NCI-H82 (cell line): Measurements from ENCODE around the gene GTF2F2.
"Not testable (repeated sequence)": the region's sequence is repeated elsewhere in the genome, so short reads cannot be mapped to it uniquely, and the experiment has no call there.

Experiments used
- DNase-seq: peaks from one replicate; lab custom pipeline; 2025; lab: John Stamatoyannopoulos, UW

GTF2F2 gene

GRCh38 chr13:45249662-45250061, 129.4 kb downstream of the GTF2F2 start:
- DNase-seq, result peak; percentile 16

DNA sequence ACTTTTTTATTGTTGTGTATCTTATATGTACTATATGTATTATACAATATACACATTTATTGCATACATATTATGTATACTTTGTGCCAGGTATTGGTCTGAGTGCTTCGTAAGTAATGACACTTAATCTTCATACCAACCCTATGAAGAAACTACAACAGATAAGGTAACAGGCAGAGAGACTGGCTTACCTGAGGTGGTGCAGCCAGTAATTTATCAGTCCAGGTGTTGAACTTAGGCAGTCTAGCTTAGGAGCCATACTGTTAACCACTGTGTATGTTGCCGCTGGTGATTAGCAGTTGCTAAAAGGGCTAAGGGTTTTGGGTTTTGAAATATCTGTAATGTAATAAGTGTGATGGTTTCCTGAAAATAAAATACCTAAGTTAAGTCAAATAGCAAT, 134.1 kb downstream of the GTF2F2 start:
- DNase-seq, result no peak

GRCh38 chr13:45255247-45255987, 135.1 kb downstream of the GTF2F2 start:
- no peak for DNase-seq

GRCh38 chr13:45256254-45256653, 135.9 kb downstream of the GTF2F2 start:
- DNase-seq, result no peak

- no peak for DNase-seq
Observed at GRCh38 chr13:45257638-45258333, 137.5 kb downstream of the GTF2F2 start.

DNA sequence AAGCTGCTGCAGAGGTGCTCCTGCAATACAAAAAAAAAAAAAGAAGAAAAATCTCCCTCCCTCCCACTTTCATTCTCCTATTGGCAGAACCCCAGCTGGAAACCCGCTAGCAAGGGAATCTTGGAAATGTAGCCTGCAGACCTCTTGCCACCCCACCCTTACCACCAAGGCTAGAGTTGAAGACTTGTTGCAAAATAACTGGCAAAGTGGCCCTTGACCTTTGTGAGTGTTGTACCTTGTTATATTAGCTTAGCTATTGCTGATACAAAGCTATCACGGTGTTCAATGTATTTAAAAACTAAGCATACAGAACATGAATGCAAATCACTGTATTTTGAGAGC, 138.0 kb downstream of the GTF2F2 start:
- DNase-seq, result no peak

GRCh38 chr13:45267215-45267614, 146.9 kb downstream of the GTF2F2 start:
- DNase-seq, result no peak

- no peak for DNase-seq
Observed at GRCh38 chr13:45269204-45269603, 148.9 kb downstream of the GTF2F2 start.

DNA sequence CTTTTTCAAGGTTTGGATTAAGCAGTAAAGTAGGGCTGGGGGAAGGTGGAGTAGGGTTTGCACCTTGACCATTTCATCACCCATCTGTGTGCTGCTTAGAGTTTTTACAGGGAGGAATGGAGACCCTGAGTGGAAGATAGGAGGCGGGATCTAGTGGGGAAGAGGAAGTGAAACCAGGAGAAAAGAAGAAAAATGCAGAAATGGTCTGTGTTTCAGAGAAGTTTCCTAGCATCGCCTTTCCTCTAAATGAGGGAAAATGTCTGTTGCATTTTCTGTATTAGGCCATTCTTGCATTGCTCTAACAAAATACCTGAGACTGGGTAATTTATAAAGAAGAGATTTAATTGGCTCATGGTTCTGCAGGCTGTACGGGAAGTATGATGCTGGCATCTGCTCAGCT, 156.6 kb downstream of the GTF2F2 start:
- DNase-seq, result no peak

- DNase-seq, result no peak
Observed at GRCh38 chr13:45278096-45278645, 157.9 kb downstream of the GTF2F2 start.

DNA sequence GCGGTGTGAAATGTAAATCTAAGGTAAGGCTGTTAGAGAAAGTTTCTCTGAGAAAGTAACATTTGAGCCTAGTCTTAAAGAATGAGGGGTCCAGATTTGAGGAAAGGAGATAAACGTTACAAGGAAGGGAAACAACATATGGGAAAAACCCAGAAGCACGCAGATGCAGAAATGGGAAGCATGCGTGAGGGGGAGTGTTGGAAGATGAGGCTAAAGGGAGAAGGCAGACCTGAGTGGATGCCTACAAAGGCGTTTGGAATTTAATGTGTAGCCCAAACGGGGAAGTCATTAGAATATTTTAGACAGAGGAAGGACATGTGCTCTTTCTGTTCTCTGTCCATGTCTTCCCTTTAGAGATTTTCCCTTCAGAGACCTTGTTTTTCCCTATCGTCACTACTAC, 159.7 kb downstream of the GTF2F2 start:
- DNase-seq, result no peak

GRCh38 chr13:45280751-45281634, 160.7 kb downstream of the GTF2F2 start:
- peak; percentile 79 for DNase-seq

DNA sequence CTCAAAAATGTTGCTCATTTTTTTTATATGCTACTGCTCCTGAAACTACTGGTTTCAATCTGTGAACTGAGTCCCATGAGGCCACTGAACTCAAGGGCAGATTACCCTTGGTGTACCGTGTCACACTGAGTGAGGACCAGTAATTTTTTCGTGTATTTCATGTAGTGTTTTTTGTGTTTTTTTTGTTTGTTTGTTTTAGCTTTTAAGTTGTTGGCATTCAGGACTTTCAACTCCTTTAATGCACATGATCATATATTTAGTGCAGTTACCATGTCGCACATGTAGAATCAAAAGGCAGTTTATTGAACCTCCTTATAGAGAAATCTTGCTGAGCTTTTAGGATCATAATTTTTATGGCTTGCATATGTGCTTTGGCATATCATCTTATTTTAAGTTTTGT, 162.7 kb downstream of the GTF2F2 start:
- no peak for DNase-seq

DNA sequence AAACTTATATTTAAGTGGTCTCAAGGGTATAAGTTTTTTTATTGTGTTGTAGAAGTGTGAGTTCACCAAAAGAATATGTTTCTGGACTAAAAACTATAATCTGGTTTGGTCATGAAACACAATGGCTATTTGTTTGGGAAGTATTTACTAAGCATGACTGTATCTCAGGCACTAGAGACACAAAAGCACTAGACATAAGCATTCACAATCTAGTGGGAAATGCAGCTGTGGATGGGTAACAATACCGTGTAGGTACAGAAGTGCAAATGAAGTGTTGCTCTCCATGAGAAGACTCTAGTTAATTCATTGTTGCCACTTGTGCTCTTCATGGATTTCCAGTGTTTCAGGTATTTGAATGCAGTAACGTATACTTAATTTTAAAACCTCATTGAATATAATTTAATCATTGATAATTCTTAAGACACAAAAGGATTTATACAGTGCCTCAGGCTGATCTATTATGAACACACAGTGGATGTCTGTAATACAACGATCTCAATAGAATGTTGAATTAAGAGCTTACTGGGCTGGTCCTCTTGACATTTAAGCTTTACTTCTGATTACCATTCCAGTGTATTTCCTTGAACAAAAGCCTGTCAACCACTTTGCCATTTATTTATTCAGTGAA, 169.7 kb downstream of the GTF2F2 start:
- no peak for DNase-seq

DNA sequence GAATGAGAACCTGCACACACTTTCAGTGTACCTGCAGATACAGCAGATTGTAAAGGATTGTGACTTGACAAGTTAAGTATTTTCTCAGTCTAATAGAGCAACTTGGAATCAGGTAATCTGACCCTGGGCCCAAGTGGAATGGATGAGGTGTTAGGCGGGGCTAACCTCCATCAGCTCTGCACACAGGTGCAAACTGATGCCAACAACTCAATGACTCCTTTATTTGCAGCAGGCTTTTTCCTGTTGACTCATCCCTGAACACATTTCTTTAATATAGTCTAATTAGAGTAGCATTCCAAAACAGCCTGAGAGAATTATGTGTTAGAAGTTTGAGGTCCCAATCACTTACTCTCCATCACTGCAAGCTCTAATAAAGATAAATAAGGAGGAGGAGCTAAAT, 171.9 kb downstream of the GTF2F2 start:
- no peak for DNase-seq

GRCh38 chr13:45295536-45295935, 175.2 kb downstream of the GTF2F2 start:
- DNase-seq, result no peak

DNA sequence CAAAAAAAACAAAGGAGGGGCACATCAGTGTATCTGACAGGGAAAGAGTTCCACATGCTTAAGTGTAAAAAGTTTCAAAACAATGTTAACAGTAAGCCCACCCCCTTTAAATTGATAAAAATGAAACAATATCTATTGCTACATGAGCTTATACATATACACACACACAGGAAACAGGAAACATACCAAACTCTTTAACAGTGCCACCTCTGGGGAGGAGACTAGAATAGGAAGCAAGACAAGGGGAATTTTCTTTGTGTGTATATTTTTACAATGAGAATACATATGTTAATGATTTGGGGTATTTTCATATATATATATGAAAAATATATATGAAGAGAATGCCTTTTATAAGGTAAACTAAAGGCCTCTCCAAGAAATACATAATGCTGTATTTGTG, 175.9 kb downstream of the GTF2F2 start:
- DNase-seq, result no peak

DNA sequence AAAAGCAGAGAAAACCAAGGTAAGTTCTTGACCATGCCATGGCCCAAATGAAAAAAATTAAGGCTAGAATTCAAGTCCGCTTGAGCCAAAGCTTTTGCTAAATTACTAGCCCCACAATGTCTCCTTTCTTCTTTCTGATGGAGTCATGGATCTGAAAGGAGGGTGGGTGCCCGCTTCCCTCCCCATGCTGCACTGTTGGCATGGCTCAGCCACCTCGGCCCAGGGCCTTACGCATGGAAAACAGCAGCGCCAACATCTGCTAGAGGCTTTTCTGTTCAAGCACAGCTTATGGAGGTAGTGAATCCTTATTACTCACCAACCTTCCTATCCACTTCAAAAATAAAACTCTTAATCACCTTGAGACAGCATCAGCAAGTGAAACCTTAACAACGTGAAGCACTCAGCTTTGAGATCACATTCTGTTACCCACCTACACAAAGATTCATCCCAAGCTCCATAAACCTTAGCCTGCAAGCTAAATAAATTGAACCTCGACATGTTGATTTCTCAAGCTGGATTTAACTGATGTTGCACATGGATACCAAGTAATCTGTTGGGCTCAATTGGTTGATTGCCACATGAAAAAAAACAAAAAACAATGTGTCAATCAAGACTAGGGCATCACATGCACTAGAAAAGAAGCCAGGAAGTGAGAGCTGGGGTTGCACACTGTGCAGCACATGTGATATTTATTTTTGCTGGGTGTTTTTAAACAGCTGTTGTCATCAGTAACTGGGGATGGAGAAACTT, 177.3 kb downstream of the GTF2F2 start:
- DNase-seq, result no peak

DNA sequence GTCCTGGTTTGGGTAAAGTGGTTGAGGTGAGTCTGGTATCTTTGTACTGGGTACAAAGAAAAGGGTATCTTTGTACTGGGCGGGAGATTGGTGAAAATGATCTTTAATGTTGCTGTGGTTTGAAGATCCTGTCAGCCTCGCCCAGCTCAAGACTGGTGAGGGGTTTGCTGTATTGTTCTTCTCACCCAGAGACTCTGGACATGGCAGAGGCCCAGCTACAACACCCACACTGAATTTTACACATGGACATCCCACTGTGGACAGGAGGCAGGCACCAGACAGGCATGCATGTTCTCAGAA, 177.8 kb downstream of the GTF2F2 start:
- DNase-seq, result no peak

DNA sequence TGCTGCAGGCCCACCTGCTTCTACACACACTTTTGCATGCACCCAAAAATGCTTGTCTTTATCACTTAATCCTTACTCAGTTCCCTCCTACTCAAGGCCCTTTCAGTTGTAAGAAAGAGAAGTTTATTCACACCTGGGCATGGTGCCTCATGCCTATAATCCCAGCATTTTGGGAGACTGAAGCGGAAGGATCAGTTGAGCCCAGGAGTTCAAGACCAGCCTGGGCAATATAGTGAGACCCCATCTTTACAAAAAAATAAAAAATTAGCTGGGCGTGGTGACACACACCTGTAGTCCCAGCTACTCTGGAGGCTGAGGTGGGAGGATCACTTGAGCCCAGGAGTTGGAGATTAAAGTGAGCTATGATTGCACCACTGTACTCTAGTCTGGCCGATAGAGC, 178.2 kb downstream of the GTF2F2 start:
- DNase-seq, result not testable (repeated sequence)

GRCh38 chr13:45299194-45299593, 178.9 kb downstream of the GTF2F2 start:
- no peak for DNase-seq
